Mucosa of descending colon (tissue), 3 donors: ENCODE measurements around the gene TRIP12. TPM values are rescaled to one million over a fixed set of nuclear protein-coding genes. Genes with fewer than 3 reads are reported as not detected.
"Not testable (repeated sequence)": the region's sequence is repeated elsewhere in the genome, so short reads cannot be mapped to it uniquely, and the experiment has no call there.

Source experiments
- ATAC-seq: fragments of 200-7000 bp; cut with Tn5 transposase; one replicate; pipeline ENCODE4 v1.9.1; 2020; ENCODE audit warnings: mild to moderate bottlenecking, moderate library complexity
- DNase-seq, 3 donors: peaks; one replicate each; pipeline ENCODE4 v3.0.0-alpha.2; 2020
- H3K36me3 ChIP-seq: fragments of 200-600 bp; one replicate; pipeline ENCODE4 v1.8.0; 2021; ENCODE audit warnings: low read depth, mild to moderate bottlenecking
- H3K4me1 ChIP-seq: fragments of 200-600 bp; one replicate; pipeline ENCODE4 v1.8.0; 2021; ENCODE audit warnings: low read depth, mild to moderate bottlenecking
- H3K4me3 ChIP-seq: fragments of 200-600 bp; one replicate; pipeline ENCODE4 v1.8.0; 2021; ENCODE audit warnings: mild to moderate bottlenecking
- H3K9me3 ChIP-seq: fragments of 200-600 bp; one replicate; pipeline ENCODE4 v1.8.0; 2021; ENCODE audit warnings: mild to moderate bottlenecking
- CTCF ChIP-seq: fragments of 200-600 bp; IDR thresholded peaks from one replicate; pipeline ENCODE4 v1.8.0; 2022; ENCODE audit warnings: antibody characterized with exemption, mild to moderate bottlenecking
- intact Hi-C, 2 donors: fragments of 100-400 bp; cut with DNase I in 1 of 2; cut with micrococcal nuclease in 1 of 2; formaldehyde crosslinking; loops; one replicate each; pipeline versions ENCODE4 v1.11.0 to v1.11.1; 2022; cut with DNase I, micrococcal nuclease
- total RNA-seq, 3 donors: library from RNA; stranded (reverse); fragmentation: NEBNext Ultra II Directional in 2 of 3; extraction: Animal tissue kit (Norgen Biotek cat#: 25700) in 2 of 3; gene quantifications; one replicate each; pipeline versions ENCODE4 v1.2.1 to v1.2.4, GENCODE V29; 2021 to 2023
- donor health status: DM: no; HTN: no; CAD: no; lungs with moderate emphysema.
- donor health status: DM: no; HTN: no; CAD: no.
- donor health status: DM: no; HTN: yes; CAD: no.

The TRIP12 gene
- total RNA-seq, 3 donors from 2014 or later, result 196 to 240 (median 202) TPM

GRCh38 chr2:229852565-229852964 is 69.2 kb downstream of the TRIP12 start:
- H3K9me3 ChIP-seq, result no peaks in the 10 kb centered on the region
- no peak for TF ChIP-seq CTCF
- H3K4me3 ChIP-seq, result no peak overlapping the region
- ATAC-seq (peak; percentile 70), DNase-seq (peak in 1 of 3 donors; percentile 29)
- intact Hi-C loops, result no loop called here
- H3K36me3 ChIP-seq, result no peaks in the 10 kb centered on the region
- H3K4me1 ChIP-seq, result no peaks in the 10 kb centered on the region

- TF ChIP-seq CTCF, result no peak
- no peak for ATAC-seq
These were observed 69.9 kb downstream of the TRIP12 start for GRCh38 chr2:229851870-229852269.

GRCh38 chr2:229850355-229851275 is 71.2 kb downstream of the TRIP12 start:
- H3K4me3 ChIP-seq, H3K4me1 ChIP-seq, ATAC-seq, H3K9me3 ChIP-seq, H3K36me3 ChIP-seq, intact Hi-C loops: not testable (repeated sequence)
- peak in 1 of 3 donors; percentile 48 for DNase-seq

More at GRCh38 chr2:229851870-229852269, 69.9 kb downstream of the TRIP12 start:
- Histone ChIP-seq H3K9me3 (no peaks in the 10 kb centered on the region), H3K4me3 (no peak overlapping the region), H3K36me3 (no peaks in the 10 kb centered on the region), H3K4me1 (no peaks in the 10 kb centered on the region)
- no peak for DNase-seq
- intact Hi-C loops, result no loop called here

- H3K9me3 ChIP-seq, result no peaks in the 10 kb centered on the region
- DNase-seq (no peak), ATAC-seq (peak; percentile 25)
- H3K4me1 ChIP-seq, result no peaks in the 10 kb centered on the region
- intact Hi-C loops, result no loop called here
- H3K36me3 ChIP-seq, result no peaks in the 10 kb centered on the region
- H3K4me3 ChIP-seq, result no peak overlapping the region
- TF ChIP-seq CTCF, result no peak
These were observed 72.7 kb downstream of the TRIP12 start for GRCh38 chr2:229849073-229849472.

- DNase-seq, result no peak
- Histone ChIP-seq H3K9me3 (no peaks in the 10 kb centered on the region), H3K4me1 (no peaks in the 10 kb centered on the region), H3K4me3 (no peak overlapping the region), H3K36me3 (no peaks in the 10 kb centered on the region)
- ATAC-seq, result no peak
- TF ChIP-seq CTCF, result no peak
- intact Hi-C loops, result no loop called here
These were observed 78.2 kb downstream of the TRIP12 start for GRCh38 chr2:229843613-229844012.

GRCh38 chr2:229838729-229839128 is 83.1 kb downstream of the TRIP12 start:
- Histone ChIP-seq H3K36me3 (no peaks in the 10 kb centered on the region), H3K4me1 (no peaks in the 10 kb centered on the region), H3K4me3 (no peak overlapping the region), H3K9me3 (no peaks in the 10 kb centered on the region)
- no peak for DNase-seq
- intact Hi-C loops, result no loop called here
- no peak for ATAC-seq
- no peak for TF ChIP-seq CTCF
